Measurements from ENCODE around the gene ABHD2.

The ABHD2 gene, protein sequence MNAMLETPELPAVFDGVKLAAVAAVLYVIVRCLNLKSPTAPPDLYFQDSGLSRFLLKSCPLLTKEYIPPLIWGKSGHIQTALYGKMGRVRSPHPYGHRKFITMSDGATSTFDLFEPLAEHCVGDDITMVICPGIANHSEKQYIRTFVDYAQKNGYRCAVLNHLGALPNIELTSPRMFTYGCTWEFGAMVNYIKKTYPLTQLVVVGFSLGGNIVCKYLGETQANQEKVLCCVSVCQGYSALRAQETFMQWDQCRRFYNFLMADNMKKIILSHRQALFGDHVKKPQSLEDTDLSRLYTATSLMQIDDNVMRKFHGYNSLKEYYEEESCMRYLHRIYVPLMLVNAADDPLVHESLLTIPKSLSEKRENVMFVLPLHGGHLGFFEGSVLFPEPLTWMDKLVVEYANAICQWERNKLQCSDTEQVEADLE

DNA sequence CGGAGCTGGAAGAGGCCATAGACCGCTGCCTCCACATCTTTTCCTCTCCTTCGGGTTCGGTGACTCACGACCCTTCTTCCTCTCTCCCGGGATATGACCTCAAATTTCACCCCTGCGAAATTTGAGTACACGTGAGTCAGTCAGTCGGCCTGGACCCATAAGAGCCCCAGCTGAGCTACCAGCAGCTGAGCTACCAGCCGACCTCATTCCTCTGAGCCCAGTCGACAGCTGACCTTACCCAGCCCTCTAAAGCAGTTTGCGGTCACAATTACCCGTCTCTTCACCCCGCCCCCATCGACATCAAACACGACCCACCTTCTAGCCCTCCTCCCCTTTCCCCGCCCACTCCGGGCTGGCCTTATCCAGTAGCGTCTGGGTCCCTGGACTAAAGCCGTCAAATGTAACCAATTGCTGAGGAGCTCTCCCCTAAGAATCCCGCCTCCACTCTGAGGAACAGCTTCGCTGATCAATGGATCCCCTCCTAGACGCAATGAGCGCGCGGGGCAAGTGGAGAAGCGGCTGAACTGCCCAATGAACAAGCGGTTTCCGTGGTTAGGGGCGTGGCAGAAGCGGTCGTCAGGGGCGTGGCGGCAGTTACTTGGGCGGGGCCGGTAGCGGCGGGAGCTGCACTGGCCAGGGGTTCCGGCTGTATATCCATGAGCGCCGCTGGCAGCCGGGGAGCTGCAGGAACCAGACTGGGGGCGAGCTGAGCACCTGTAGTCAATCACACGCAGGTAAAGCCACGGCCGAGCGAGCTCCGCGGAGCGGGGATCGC, at the start of gene ABHD2:
Gene ABHD2 (plus strand): TSS at position 627 of the 775 bp plus-strand sequence. CDS start 27,872 bp downstream, outside the sequence.
- TF ChIP-seq GATA2 (IDR thresholded peaks at IDR 0.05; ENCODE audit: low read depth, low read length) (no peak), GATA3 (IDR thresholded peaks at IDR 0.05; ENCODE audit: low read depth, low read length) (no peak)

DNA sequence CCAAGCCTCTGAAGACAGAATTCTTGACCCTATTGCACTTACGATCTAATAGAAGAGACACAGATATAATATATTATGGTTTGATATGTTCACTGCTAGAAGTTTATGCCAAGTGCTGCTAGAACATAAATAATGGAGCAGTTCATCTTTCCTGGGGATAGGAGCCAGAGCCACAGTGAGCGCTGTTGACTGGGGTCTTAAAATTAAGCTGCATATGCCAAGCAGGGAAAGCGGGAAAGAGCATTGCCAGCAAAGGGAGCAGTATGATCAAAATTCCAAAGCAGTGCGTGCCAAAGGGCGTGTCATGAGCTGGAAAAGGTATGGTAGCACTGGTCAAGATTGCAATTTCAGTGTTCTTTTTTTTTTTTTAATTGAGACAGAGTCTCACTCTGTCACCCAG, 49.1 kb upstream of the ABHD2 start:
- TF ChIP-seq GATA3 (IDR thresholded peaks at IDR 0.05; ENCODE audit: low read depth, low read length) (no peak), GATA2 (IDR thresholded peaks at IDR 0.05; ENCODE audit: low read depth, low read length) (no peak)

DNA sequence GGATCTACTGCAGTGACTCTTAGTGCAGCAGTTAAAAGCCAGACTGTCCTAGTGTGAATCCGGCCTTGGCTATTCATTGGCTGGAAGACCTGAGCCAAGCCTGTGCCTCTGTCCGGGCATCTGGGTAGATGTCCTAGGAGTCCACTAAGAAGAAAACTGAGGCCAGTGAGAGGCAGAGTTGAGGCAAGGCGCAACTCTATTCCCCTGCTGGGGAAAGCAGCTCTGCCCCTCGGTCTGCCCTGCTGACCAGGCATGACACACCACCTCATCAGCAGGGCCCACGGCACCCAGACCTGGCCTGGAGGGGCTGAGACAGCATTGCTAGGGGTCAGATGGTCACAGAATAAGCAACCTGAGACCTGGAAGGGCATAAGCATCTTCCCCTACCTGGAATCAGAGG, 46.7 kb upstream of the ABHD2 start:
- TF ChIP-seq GATA3 (IDR thresholded peaks at IDR 0.05; ENCODE audit: low read depth, low read length) = no peak

DNA sequence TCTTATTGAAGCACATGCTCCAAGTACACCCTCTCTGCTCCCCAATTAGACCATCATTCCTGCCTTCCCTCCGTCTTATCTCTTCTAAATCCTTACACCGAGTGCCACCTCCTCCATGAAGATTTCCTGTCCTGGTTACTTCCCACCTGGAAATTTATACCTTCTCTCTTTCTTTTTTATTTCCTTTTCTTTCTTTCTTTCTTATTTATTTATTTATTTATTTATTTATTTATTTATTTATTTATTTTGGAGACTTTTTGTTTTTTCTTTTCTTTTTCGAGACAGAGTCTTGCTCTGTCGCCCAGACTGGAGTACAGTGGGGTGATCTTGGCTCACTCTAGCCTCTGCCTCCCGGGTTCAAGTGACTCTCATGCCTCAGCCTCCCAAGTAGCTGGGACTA, 45.9 kb upstream of the ABHD2 start:
- TF ChIP-seq GATA3 (IDR thresholded peaks at IDR 0.05; ENCODE audit: low read depth, low read length) (no peak), GATA2 (IDR thresholded peaks at IDR 0.05; ENCODE audit: low read depth, low read length) (no peak)

DNA sequence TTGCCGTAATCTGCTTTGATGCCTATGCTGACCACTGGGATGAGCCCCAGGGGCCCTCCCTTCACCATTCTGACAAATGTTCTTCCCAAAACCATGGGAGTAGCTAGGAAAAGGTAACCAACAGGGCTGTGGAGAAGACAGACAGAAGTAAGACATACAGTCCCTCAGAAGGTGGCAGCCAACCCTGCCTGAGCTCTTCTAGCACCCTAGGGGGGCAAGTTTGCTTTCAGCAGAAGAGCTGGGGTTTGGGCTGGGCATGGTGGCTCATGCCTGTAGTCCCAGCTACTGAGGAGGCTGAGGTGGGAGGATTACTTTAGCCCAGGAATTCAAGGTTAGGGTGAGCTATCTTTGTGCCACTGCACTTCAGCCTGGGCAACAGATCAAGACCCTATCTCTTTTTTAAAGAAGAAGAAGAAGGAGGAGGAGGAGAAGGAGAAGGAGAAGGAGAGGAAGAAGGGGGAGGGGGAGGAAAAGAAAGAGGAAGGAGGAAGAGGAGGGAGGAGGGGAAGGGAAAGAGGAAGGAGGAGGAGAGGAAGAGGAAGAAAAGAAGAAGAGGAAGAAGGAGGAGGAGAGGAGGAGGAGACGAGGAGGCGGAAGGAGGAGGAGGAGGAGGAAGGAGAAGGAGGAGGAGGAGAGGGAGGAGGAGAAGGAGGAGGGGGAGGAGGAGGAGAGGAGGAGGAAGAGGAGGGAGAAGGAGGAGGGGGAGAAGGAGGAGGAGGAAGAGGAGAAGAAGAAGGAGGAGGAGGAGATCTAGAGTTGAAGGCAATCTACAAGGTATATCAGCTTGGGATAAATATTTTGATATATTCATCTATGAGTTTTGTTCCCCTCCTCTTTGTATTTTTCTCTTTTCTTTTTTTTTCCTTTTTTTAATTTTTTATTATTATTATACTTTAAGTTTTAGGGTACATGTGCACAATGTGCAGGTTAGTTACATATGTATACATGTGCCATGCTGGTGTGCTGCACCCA, 44.9 kb upstream of the ABHD2 start:
- TF ChIP-seq GATA3 (IDR thresholded peaks at IDR 0.05; ENCODE audit: low read depth, low read length) (no peak), GATA2 (IDR thresholded peaks at IDR 0.05; ENCODE audit: low read depth, low read length) (no peak)

DNA sequence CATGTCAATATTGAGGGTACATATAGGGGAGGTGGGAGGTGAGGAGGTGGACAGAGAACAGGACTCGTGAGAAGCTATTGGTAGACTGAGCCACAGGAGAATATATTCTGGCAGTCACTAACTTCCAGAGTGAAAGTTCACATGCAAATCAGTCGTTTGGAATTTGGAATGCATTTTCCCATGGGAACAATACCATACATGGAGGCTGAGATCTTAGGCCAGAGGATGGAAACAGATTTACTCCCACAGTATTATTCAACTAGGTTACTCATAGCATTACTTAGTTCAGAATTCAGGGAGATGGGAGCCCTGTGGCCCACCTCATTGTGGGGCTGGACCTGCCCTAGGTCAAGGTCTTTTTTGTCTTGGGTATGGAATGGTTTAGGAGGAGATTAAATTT, 36.4 kb upstream of the ABHD2 start:
- TF ChIP-seq GATA3 (IDR thresholded peaks at IDR 0.05; ENCODE audit: low read depth, low read length) (no peak), GATA2 (IDR thresholded peaks at IDR 0.05; ENCODE audit: low read depth, low read length) (no peak)

DNA sequence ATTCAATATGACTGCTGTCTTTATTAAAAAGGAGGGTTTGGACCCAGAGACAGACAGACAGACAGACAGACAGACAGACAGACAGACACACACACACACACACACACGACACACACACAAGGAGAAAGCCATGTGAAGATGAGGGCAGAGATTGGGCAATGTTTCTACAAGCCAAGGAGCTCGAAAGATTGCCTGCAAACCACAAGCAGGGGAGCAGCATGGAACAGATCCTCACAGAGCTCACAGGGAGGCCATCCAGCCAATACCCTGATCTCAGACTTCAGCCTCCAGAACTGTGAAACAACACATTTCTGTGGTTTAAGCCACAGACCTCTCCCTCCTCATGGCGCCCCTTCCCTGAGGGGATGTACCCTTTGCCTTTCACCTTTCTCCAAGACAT, 35.8 kb upstream of the ABHD2 start:
- TF ChIP-seq GATA2 (IDR thresholded peaks at IDR 0.05; ENCODE audit: low read depth, low read length) (no peak), GATA3 (IDR thresholded peaks at IDR 0.05; ENCODE audit: low read depth, low read length) (no peak)

DNA sequence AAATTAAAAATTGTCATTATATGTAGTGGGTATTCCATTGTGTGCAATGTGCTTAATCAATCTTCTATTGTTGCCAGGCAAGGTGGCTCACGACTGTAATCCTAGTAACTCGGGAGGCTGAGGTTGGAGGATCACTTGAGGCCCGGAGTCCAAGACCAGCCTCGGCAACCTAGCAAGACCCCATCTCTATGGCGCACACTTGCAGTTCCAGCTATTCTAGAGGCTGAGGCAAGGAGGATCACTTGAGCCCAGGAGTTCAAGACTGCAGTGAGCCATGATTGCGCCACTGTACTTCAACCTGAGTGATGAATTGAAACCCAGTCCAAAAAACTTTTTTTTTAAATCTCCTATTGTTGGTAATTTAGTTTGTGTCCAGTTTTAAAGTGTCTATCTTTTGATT, 33.4 kb upstream of the ABHD2 start:
- TF ChIP-seq GATA3 (IDR thresholded peaks at IDR 0.05; ENCODE audit: low read depth, low read length) (no peak), GATA2 (IDR thresholded peaks at IDR 0.05; ENCODE audit: low read depth, low read length) (no peak)

DNA sequence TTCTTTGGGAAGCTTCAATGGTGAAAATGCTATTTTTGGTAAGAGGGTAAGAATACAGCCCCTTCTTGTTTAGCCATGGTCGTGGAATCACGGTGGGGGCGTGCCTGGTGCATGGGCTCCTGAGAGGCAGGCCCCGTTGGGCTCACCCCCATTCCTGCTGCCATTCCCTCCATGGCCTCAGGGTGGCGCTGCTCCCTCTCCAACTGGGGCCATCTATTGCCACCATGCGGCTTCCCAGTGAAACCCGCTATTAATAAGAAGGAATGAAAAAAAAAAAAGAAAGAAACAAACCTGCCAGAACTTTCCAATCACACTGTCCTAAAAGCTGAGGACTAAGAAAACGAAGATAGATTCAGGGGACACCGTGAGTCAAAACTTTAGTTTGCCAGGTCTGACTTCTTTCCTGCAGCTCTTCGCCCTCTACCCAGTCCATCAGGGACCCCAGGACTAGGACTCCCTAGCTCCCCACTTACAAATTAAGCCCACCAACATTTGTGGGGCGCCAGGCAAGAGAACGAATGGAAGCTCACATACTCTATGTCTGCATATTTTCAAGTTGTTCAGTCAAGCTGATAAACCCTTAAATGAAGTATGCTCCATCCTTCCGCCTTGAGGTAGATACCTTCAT, 30.6 kb upstream of the ABHD2 start:
- TF ChIP-seq GATA3 (IDR thresholded peaks at IDR 0.05; ENCODE audit: low read depth, low read length) (no peak), GATA2 (IDR thresholded peaks at IDR 0.05; ENCODE audit: low read depth, low read length) (no peak)

DNA sequence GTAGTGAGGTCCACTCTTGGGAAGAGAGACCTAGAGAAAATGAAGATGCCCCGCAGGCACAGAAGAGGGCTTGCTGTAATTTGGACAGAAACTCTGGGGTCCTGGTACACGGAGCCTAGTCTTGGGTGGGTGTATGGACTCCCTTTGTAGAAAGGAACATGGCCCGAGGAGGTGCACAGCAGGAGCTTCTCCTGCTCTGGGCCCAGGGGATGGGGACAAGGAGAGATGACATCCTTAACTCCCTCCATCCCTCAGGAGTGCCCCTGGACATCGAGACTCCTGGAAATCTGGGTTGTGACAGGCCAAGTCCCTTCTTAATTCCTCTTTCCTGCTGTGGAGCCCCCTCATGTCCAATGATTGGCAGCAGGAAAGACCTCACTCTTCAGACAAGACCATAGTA, 29.9 kb upstream of the ABHD2 start:
- TF ChIP-seq GATA2 (IDR thresholded peaks at IDR 0.05; ENCODE audit: low read depth, low read length) (no peak), GATA3 (IDR thresholded peaks at IDR 0.05; ENCODE audit: low read depth, low read length) (no peak)

DNA sequence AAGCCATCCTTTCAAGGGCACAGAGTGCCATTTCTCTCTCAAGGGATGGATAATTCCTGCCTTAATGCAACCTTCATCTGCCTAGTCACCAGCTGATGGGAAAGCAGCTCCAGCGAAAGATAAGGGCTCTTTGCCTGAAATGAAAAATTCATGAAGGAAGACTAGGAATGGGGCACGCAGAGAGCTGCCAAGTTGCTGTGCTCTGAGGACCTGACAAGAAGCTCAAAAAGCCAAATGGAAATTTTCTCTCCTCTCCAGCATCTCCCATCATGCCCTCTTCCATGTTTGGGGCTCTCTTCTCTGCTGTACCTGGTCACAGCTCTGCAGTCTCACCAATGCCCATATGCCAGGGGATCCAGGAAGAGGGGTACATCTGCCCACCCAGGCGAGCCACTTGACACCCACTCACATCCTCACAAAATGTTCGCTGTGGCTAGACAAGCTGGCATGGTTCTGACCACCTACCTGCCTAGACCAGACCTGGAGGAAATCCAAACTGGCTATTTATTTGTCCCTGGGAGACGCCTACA, 29.3 kb upstream of the ABHD2 start:
- TF ChIP-seq GATA2 (IDR thresholded peaks at IDR 0.05; ENCODE audit: low read depth, low read length) (no peak), GATA3 (IDR thresholded peaks at IDR 0.05; ENCODE audit: low read depth, low read length) (no peak)

DNA sequence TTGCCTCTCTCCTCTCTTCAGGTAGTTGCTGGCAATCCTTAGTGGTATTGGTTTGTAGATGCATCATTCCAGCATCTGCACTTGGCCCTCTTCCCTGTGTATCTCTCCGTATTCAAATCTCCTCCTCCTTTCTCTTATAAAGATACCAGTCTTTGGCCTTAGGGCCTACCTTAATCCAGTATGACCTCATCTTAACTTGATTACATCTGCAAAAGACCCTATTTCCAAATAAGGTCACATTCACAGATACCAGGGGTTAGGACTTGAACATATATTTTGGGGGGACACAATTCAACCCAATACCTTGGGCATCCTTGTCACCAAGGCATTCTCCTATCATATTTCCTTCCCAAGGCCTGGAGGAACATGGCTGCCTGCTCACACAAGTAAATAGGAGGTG, 22.0 kb upstream of the ABHD2 start:
- TF ChIP-seq GATA3 (IDR thresholded peaks at IDR 0.05; ENCODE audit: low read depth, low read length) (no peak), GATA2 (IDR thresholded peaks at IDR 0.05; ENCODE audit: low read depth, low read length) (no peak)

DNA sequence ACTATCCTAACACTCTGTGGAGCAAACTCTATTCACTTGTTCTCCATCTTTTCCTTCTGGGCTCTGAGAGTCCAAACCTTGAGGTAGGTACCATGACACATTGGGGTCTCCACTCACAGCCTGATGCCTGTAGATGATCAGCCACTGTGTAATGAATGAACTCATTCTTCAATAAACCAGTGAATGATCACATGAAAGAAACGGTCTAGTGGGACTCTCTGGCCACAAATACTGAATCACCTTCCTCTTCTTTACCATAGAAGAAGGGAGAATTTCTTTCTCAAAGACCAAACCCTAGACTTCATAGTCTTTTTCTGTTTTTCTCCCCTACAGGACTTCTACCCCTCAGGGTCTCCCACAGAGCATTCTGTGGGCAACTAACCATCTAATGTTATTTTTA, 20.5 kb upstream of the ABHD2 start:
- TF ChIP-seq GATA3 (IDR thresholded peaks at IDR 0.05; ENCODE audit: low read depth, low read length) = no peak
- no peak for TF ChIP-seq GATA2 (IDR thresholded peaks at IDR 0.05; ENCODE audit: low read depth, low read length)
